Measurements from ENCODE around the gene ANXA5.
A peak's percentile ranks its signal among the peaks of the same experiment; 100 is the strongest.
"Not testable (repeated sequence)": the region's sequence is repeated elsewhere in the genome, so short reads cannot be mapped to it uniquely, and the experiment has no call there.

The ANXA5 gene

GRCh38 chr4:121696581-121697461 is at the start of gene ANXA5:
TSS of gene ANXA5 (minus strand) at chr4:121696980. CDS start at chr4:121696589, 391 bp downstream.
- Histone ChIP-seq H3K27me3 (ENCODE audit: control insufficient read depth, insufficient read depth, low read length) (peaks cover 3% of the 10 kb centered on the region), H3K9ac (ENCODE audit: low read depth, low read length) (peak within 1 kb of the TSS; percentile 83), H3K4me3 (ENCODE audit: low read depth, low read length) (peak within 1 kb of the TSS; percentile 58), H3K4me1 (ENCODE audit: control insufficient read depth, insufficient read depth, low read length) (no peaks in the 10 kb centered on the region), H3K36me3 (ENCODE audit: control insufficient read depth, insufficient read depth, low read length) (no peaks in the 10 kb centered on the region), H3K9me3 (ENCODE audit: control insufficient read depth, insufficient read depth, low read length) (no peaks in the 10 kb centered on the region)

GRCh38 chr4:121742794-121743193 is 46.0 kb upstream of the ANXA5 start:
- Histone ChIP-seq H3K27me3 (ENCODE audit: control insufficient read depth, insufficient read depth, low read length) (no peaks in the 10 kb centered on the region), H3K36me3 (ENCODE audit: control insufficient read depth, insufficient read depth, low read length) (no peaks in the 10 kb centered on the region), H3K4me3 (ENCODE audit: low read depth, low read length) (no peak overlapping the region), H3K4me1 (ENCODE audit: control insufficient read depth, insufficient read depth, low read length) (peaks cover 26% of the 10 kb centered on the region), H3K9me3 (ENCODE audit: control insufficient read depth, insufficient read depth, low read length) (no peaks in the 10 kb centered on the region), H3K9ac (ENCODE audit: low read depth, low read length) (no peak overlapping the region)

- Histone ChIP-seq H3K9me3 (ENCODE audit: control insufficient read depth, insufficient read depth, low read length) (no peaks in the 10 kb centered on the region), H3K9ac (ENCODE audit: low read depth, low read length) (no peak overlapping the region), H3K4me1 (ENCODE audit: control insufficient read depth, insufficient read depth, low read length) (peaks cover 22% of the 10 kb centered on the region), H3K27me3 (ENCODE audit: control insufficient read depth, insufficient read depth, low read length) (no peaks in the 10 kb centered on the region), H3K4me3 (ENCODE audit: low read depth, low read length) (no peak overlapping the region), H3K36me3 (ENCODE audit: control insufficient read depth, insufficient read depth, low read length) (no peaks in the 10 kb centered on the region)
These were observed 45.0 kb upstream of the ANXA5 start for GRCh38 chr4:121741751-121742150.

GRCh38 chr4:121740796-121741409 is 44.1 kb upstream of the ANXA5 start:
- Histone ChIP-seq H3K4me3 (ENCODE audit: low read depth, low read length) (no peak overlapping the region), H3K4me1 (ENCODE audit: control insufficient read depth, insufficient read depth, low read length) (peaks cover 22% of the 10 kb centered on the region), H3K27me3 (ENCODE audit: control insufficient read depth, insufficient read depth, low read length) (no peaks in the 10 kb centered on the region), H3K9ac (ENCODE audit: low read depth, low read length) (no peak overlapping the region), H3K9me3 (ENCODE audit: control insufficient read depth, insufficient read depth, low read length) (no peaks in the 10 kb centered on the region), H3K36me3 (ENCODE audit: control insufficient read depth, insufficient read depth, low read length) (no peaks in the 10 kb centered on the region)

- Histone ChIP-seq H3K36me3 (ENCODE audit: control insufficient read depth, insufficient read depth, low read length) (no peaks in the 10 kb centered on the region), H3K4me1 (ENCODE audit: control insufficient read depth, insufficient read depth, low read length) (peaks cover 22% of the 10 kb centered on the region), H3K9me3 (ENCODE audit: control insufficient read depth, insufficient read depth, low read length) (no peaks in the 10 kb centered on the region), H3K9ac (ENCODE audit: low read depth, low read length) (no peak overlapping the region), H3K27me3 (ENCODE audit: control insufficient read depth, insufficient read depth, low read length) (no peaks in the 10 kb centered on the region), H3K4me3 (ENCODE audit: low read depth, low read length) (no peak overlapping the region)
These were observed 42.8 kb upstream of the ANXA5 start for GRCh38 chr4:121739575-121739974.

- no peaks in the 10 kb centered on the region for H3K27me3 ChIP-seq (ENCODE audit: control insufficient read depth, insufficient read depth, low read length)
- H3K4me3 ChIP-seq (ENCODE audit: low read depth, low read length), result no peak overlapping the region
- no peak overlapping the region for H3K9ac ChIP-seq (ENCODE audit: low read depth, low read length)
- H3K36me3 ChIP-seq (ENCODE audit: control insufficient read depth, insufficient read depth, low read length), result no peaks in the 10 kb centered on the region
- peaks cover 22% of the 10 kb centered on the region for H3K4me1 ChIP-seq (ENCODE audit: control insufficient read depth, insufficient read depth, low read length)
- no peaks in the 10 kb centered on the region for H3K9me3 ChIP-seq (ENCODE audit: control insufficient read depth, insufficient read depth, low read length)
These were observed 42.2 kb upstream of the ANXA5 start for GRCh38 chr4:121738780-121739535.

GRCh38 chr4:121737846-121738554 is 41.2 kb upstream of the ANXA5 start:
- no peaks in the 10 kb centered on the region for H3K36me3 ChIP-seq (ENCODE audit: control insufficient read depth, insufficient read depth, low read length)
- H3K4me1 ChIP-seq (ENCODE audit: control insufficient read depth, insufficient read depth, low read length), result peaks cover 22% of the 10 kb centered on the region
- H3K9ac ChIP-seq (ENCODE audit: low read depth, low read length), result no peak overlapping the region
- H3K9me3 ChIP-seq (ENCODE audit: control insufficient read depth, insufficient read depth, low read length), result no peaks in the 10 kb centered on the region
- H3K27me3 ChIP-seq (ENCODE audit: control insufficient read depth, insufficient read depth, low read length), result no peaks in the 10 kb centered on the region
- H3K4me3 ChIP-seq (ENCODE audit: low read depth, low read length), result no peak overlapping the region

GRCh38 chr4:121736735-121737351 is 40.1 kb upstream of the ANXA5 start:
- H3K9ac ChIP-seq (ENCODE audit: low read depth, low read length), result no peak overlapping the region
- H3K4me1 ChIP-seq (ENCODE audit: control insufficient read depth, insufficient read depth, low read length), result peaks cover 14% of the 10 kb centered on the region
- no peaks in the 10 kb centered on the region for H3K36me3 ChIP-seq (ENCODE audit: control insufficient read depth, insufficient read depth, low read length)
- H3K9me3 ChIP-seq (ENCODE audit: control insufficient read depth, insufficient read depth, low read length), result no peaks in the 10 kb centered on the region
- H3K4me3 ChIP-seq (ENCODE audit: low read depth, low read length), result no peak overlapping the region
- H3K27me3 ChIP-seq (ENCODE audit: control insufficient read depth, insufficient read depth, low read length), result no peaks in the 10 kb centered on the region

- Histone ChIP-seq H3K9ac (ENCODE audit: low read depth, low read length) (no peak overlapping the region), H3K36me3 (ENCODE audit: control insufficient read depth, insufficient read depth, low read length) (no peaks in the 10 kb centered on the region), H3K4me3 (ENCODE audit: low read depth, low read length) (no peak overlapping the region), H3K9me3 (ENCODE audit: control insufficient read depth, insufficient read depth, low read length) (no peaks in the 10 kb centered on the region), H3K4me1 (ENCODE audit: control insufficient read depth, insufficient read depth, low read length) (no peaks in the 10 kb centered on the region), H3K27me3 (ENCODE audit: control insufficient read depth, insufficient read depth, low read length) (no peaks in the 10 kb centered on the region)
These were observed 37.8 kb upstream of the ANXA5 start for GRCh38 chr4:121734571-121734970.

GRCh38 chr4:121733942-121734341 is 37.2 kb upstream of the ANXA5 start:
- no peaks in the 10 kb centered on the region for H3K27me3 ChIP-seq (ENCODE audit: control insufficient read depth, insufficient read depth, low read length)
- H3K36me3 ChIP-seq (ENCODE audit: control insufficient read depth, insufficient read depth, low read length), result no peaks in the 10 kb centered on the region
- H3K4me1 ChIP-seq (ENCODE audit: control insufficient read depth, insufficient read depth, low read length), result no peaks in the 10 kb centered on the region
- H3K9me3 ChIP-seq (ENCODE audit: control insufficient read depth, insufficient read depth, low read length), result no peaks in the 10 kb centered on the region
- H3K4me3 ChIP-seq (ENCODE audit: low read depth, low read length), result no peak overlapping the region
- H3K9ac ChIP-seq (ENCODE audit: low read depth, low read length), result no peak overlapping the region

GRCh38 chr4:121729753-121730152 is 33.0 kb upstream of the ANXA5 start:
- not testable (repeated sequence) for H3K4me1 ChIP-seq (ENCODE audit: control insufficient read depth, insufficient read depth, low read length); H3K27me3 ChIP-seq (ENCODE audit: control insufficient read depth, insufficient read depth, low read length); H3K36me3 ChIP-seq (ENCODE audit: control insufficient read depth, insufficient read depth, low read length); H3K9ac ChIP-seq (ENCODE audit: low read depth, low read length); H3K4me3 ChIP-seq (ENCODE audit: low read depth, low read length); H3K9me3 ChIP-seq (ENCODE audit: control insufficient read depth, insufficient read depth, low read length)

Data from iPS-15b (cell line).